Psoas muscle (tissue), 8 donors: ENCODE results near the gene VPS37C. TPM values are rescaled to one million over a fixed set of nuclear protein-coding genes. Genes with fewer than 3 reads are reported as not detected.

Experiments
- ATAC-seq, 4 donors: fragments of 200-7000 bp; cut with Tn5 transposase; one replicate each; pipeline ENCODE4 v1.9.1; 2020; ENCODE audit warnings: moderate library complexity in 3 of 4, mild to moderate bottlenecking in 2 of 4
- DNase-seq, 2 donors: peaks; one replicate each; pipeline ENCODE4 v3.0.0-alpha.2; 2020
- H3K27ac ChIP-seq: fragments of 200-600 bp; one replicate; pipeline ENCODE4 v1.8.0; 2022
- H3K27me3 ChIP-seq, 3 donors: fragments of 200-600 bp in 1 of 3; one replicate each; pipeline versions ENCODE4 v1.6.1 to v1.8.0; 2013 to 2022; ENCODE audit warnings: low read length in 2 of 3, mild to moderate bottlenecking in 2 of 3, moderate library complexity in 1 of 3; ENCODE audit not compliant: insufficient read depth in 3 of 3
- H3K36me3 ChIP-seq, 2 donors: fragments of 200-600 bp in 1 of 2; one replicate each; pipeline versions ENCODE4 v1.6.1 to v1.8.0; 2013 to 2022; ENCODE audit warnings: low read depth in 1 of 2, mild to moderate bottlenecking in 1 of 2, moderate library complexity in 1 of 2; ENCODE audit not compliant: insufficient read depth in 1 of 2
- H3K4me1 ChIP-seq: fragments of 200-600 bp; one replicate; pipeline ENCODE4 v1.8.0; 2022
- H3K4me3 ChIP-seq: fragments of 200-600 bp; one replicate; pipeline ENCODE4 v1.8.0; 2022; ENCODE audit warnings: mild to moderate bottlenecking
- H3K9me3 ChIP-seq: fragments of 200-600 bp; one replicate; pipeline ENCODE4 v1.8.0; 2022
- WGBS, 3 donors: extraction: QIAGEN DNeasy Blood & Tissue Kit; methylation state at CpG; one replicate each; pipeline versions ENCODE4 v1.1.6 to v1.1.7; 2013; 5-methylcytosine and 5-hydroxymethylcytosine counted together
- intact Hi-C, 2 donors: fragments of 100-400 bp; cut with DNase I; formaldehyde crosslinking; loops; one replicate each; pipeline versions ENCODE4 v1.11.0 to v1.14.2; 2022
- polyA plus RNA-seq, 3 donors: library from polyadenylated mRNA; stranded (reverse); fragments of 200-250 nt; gene quantifications; one replicate each; pipeline ENCODE4 v1.2.3, GENCODE V29; 2013
- total RNA-seq, 4 donors: library from RNA; stranded (reverse); fragmentation: NEBNext Ultra II Directional in 2 of 4; extraction: Animal tissue kit (Norgen Biotek cat#: 25700) in 2 of 4; gene quantifications; one replicate each; pipeline versions ENCODE4 v1.2.1 to v1.2.4, GENCODE V29; 2021 to 2023
- TF ChIP-seq, protein P1 (sequence below): fragments of 200-600 bp; IDR thresholded peaks from one replicate; pipeline ENCODE4 v1.8.0; 2022; ENCODE audit warnings: antibody characterized with exemption
- donor health status: healthy with polysubstance abuse.
- donor health status: DM: no; HTN: no; CAD: no; lungs with moderate emphysema.
- donor health status: Bipolar disorder and iron deficiency.
- donor health status: healthy.
- donor health status: DM: yes; HTN: yes; CAD: no.
- donor health status: DM: no; HTN: no; CAD: no.
- donor health status: DM: no; HTN: no; CAD: no.
- donor health status: DM: yes; HTN: yes; CAD: no.

The VPS37C gene
- total and polyA plus RNA-seq, 7 donors, result 16.9 to 39.8 (median 25.6) TPM

GRCh38 chr11:61089806-61090491 is 71.3 kb downstream of the VPS37C start:
- no peaks in the 10 kb centered on the region for H3K27me3 ChIP-seq
- no peak for DNase-seq
- intact Hi-C loops, result no loop called here
- TF ChIP-seq, protein P1, sequence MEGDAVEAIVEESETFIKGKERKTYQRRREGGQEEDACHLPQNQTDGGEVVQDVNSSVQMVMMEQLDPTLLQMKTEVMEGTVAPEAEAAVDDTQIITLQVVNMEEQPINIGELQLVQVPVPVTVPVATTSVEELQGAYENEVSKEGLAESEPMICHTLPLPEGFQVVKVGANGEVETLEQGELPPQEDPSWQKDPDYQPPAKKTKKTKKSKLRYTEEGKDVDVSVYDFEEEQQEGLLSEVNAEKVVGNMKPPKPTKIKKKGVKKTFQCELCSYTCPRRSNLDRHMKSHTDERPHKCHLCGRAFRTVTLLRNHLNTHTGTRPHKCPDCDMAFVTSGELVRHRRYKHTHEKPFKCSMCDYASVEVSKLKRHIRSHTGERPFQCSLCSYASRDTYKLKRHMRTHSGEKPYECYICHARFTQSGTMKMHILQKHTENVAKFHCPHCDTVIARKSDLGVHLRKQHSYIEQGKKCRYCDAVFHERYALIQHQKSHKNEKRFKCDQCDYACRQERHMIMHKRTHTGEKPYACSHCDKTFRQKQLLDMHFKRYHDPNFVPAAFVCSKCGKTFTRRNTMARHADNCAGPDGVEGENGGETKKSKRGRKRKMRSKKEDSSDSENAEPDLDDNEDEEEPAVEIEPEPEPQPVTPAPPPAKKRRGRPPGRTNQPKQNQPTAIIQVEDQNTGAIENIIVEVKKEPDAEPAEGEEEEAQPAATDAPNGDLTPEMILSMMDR, result no peak
- no peaks in the 10 kb centered on the region for H3K36me3 ChIP-seq
- H3K4me3 ChIP-seq, result no peak overlapping the region
- no peak overlapping the region for H3K27ac ChIP-seq
- 63 to 69% (median 66%) methylated on average over 12 of the region's 12 CpGs for WGBS, 3 donors
- no peak for ATAC-seq
- no peaks in the 10 kb centered on the region for H3K9me3 ChIP-seq
- no peaks in the 10 kb centered on the region for H3K4me1 ChIP-seq

- no peak overlapping the region for H3K27ac ChIP-seq
- intact Hi-C loops, result no loop called here
- TF ChIP-seq, protein P1, result no peak
- no peaks in the 10 kb centered on the region for H3K9me3 ChIP-seq
- no peaks in the 10 kb centered on the region for H3K4me1 ChIP-seq
- H3K27me3 ChIP-seq, result no peaks in the 10 kb centered on the region
- no peak for ATAC-seq
- no peak for DNase-seq
- H3K36me3 ChIP-seq, result no peaks in the 10 kb centered on the region
- no peak overlapping the region for H3K4me3 ChIP-seq
- 88 to 90% (median 89%) methylated on average over 9 of the region's 9 CpGs for WGBS, 3 donors
Measured at GRCh38 chr11:61087426-61088119, 73.7 kb downstream of the VPS37C start.

DNA sequence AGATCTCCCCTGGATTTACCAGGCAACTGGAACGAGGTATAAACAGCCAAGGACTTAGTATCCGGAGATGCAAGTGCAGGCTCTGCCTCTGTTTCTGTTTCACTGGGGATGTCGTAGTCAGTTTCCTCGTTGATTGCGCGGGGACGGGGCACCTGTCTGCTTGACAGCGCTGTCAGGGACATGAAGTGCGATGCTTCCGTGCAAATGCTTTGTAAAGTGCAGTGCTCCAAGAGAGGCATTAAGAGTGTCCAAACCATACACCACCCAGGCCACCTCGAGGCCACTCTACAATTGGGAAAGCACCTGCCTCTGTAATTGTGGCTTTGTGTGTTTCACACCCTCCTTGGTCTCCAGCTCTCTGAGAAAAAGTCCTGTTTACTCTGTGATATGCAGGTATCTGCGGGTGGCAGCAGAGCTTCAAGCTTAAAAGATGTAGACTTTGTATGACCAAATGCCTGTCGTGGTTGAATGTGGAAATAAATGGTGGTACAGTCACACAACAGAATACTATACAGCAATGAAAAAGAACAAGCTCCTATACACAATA is 77.6 kb downstream of the VPS37C start:
- Histone ChIP-seq H3K9me3 (no peaks in the 10 kb centered on the region), H3K27ac (no peak overlapping the region), H3K4me3 (no peak overlapping the region), H3K36me3 (no peaks in the 10 kb centered on the region), H3K4me1 (no peaks in the 10 kb centered on the region), H3K27me3 (no peaks in the 10 kb centered on the region)
- ATAC-seq (no peak), DNase-seq (no peak)
- TF ChIP-seq, protein P1, result no peak
- intact Hi-C loops, result no loop called here
- 82 to 85% (median 82%) methylated on average over 13 of the region's 13 CpGs for WGBS, 3 donors

DNA sequence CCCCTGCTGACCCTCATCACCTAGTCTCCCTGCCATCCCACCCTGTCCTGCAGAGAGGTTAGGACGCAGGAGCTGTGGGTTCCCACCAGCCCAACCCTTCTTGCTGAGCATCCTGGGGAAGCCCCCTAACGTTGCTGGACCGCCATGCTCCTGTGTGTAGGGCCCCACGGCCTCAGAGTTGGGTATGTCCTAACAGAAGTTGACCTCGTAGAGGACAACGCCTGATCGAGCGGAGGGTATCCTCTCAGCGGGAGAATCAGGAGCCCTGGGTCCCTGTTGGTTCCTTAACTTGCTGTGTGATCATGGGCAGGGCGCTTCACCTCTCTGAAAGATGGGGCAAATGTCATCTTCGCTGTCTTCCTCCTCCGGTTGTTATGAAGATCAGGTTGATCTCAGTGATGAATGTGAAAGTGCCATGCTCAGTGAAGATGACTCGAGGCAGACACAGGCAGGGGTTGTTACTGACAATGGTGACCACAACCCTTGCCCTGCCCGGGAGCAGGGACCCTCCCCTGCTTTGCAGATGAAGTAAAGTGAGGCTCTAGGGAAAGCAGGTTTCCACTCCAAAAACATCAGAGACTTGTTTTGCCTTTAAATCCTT is 78.2 kb downstream of the VPS37C start:
- Histone ChIP-seq H3K36me3 (no peaks in the 10 kb centered on the region), H3K9me3 (no peaks in the 10 kb centered on the region), H3K27ac (no peak overlapping the region), H3K4me1 (no peaks in the 10 kb centered on the region), H3K4me3 (no peak overlapping the region), H3K27me3 (no peaks in the 10 kb centered on the region)
- ATAC-seq (no peak), DNase-seq (no peak)
- intact Hi-C loops, result no loop called here
- WGBS, 3 donors, result 76 to 86% (median 80%) methylated on average over 14 of the region's 14 CpGs
- TF ChIP-seq, protein P1, result no peak
